ENCODE measurements around the gene HEBP1. TPM values are rescaled to one million over a fixed set of nuclear protein-coding genes. Genes with fewer than 3 reads are reported as not detected.

HEBP1 gene
- 100 to 1,000 TPM in 3 of 4 donors, 10 to 100 TPM in 1; 68.5 to 196 (median 184) TPM for total RNA-seq

GRCh38 chr12:12999959-13000615 lies at the start of gene HEBP1:
HEBP1 (minus strand) TSS chr12:13000265; CDS start chr12:13000114, 151 bp downstream.
- H3K36me3 ChIP-seq: no peaks in the 10 kb centered on the region

GRCh38 chr12:13049816-13050215 lies 49.8 kb upstream of the HEBP1 start:
- H3K27me3 ChIP-seq: no peaks in the 10 kb centered on the region
- H3K9me3 ChIP-seq: no peaks in the 10 kb centered on the region
- H3K4me3 ChIP-seq: no peak overlapping the region
- no peaks in the 10 kb centered on the region for H3K36me3 ChIP-seq
- no peaks in the 10 kb centered on the region for H3K4me1 ChIP-seq
- TF ChIP-seq POLR2A (IDR thresholded peaks at IDR 0.05) (no peak), CTCF (IDR thresholded peaks at IDR 0.05) (no peak)
- H3K27ac ChIP-seq: no peak overlapping the region
- DNase-seq: no peak

More at GRCh38 chr12:12999959-13000615, at the start of gene HEBP1:
- Histone ChIP-seq H3K4me3 (peak within 1 kb of the TSS; percentile 65 to 93 (median 82)), H3K9me3 (no peaks in the 10 kb centered on the region), H3K27me3 (no peaks in the 10 kb centered on the region), H3K27ac (peak within 1 kb of the TSS; percentile 87 to 98 (median 93)), H3K4me1 (peaks cover 0 to 27% (median 3%) of the 10 kb centered on the region in 4 donors)
- peak; percentile 57 to 95 for TF ChIP-seq POLR2A (IDR thresholded peaks at IDR 0.05)
- TF ChIP-seq CTCF (IDR thresholded peaks at IDR 0.05): peak in 2 of 6 experiments; percentile 7 to 29
- DNase-seq: peak; percentile 96 to 99 (median 98)

DNA sequence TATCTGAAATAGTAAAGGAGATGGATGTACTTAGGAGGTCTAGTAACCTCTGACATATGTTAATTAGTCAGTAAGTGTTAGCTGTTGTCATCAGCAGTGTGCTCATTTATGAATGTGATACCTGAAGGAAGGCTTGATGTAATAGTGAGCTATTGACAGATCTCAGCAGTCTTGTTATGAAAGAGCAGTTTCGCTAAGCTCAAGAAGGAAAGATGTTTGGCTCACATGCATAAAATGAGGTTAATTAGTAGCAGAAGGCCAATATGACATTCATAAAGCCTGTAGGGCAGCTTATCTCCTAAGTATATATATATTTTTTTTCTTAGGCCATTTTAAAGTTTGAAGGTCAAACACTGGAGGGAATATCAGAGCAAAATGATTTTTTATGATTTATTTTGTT lies 46.9 kb upstream of the HEBP1 start:
- peak in 1 of 2 donors; percentile 16 for TF ChIP-seq POLR2A (IDR thresholded peaks at IDR 0.05)
- no peak for TF ChIP-seq CTCF (IDR thresholded peaks at IDR 0.05)
- Histone ChIP-seq H3K36me3 (no peaks in the 10 kb centered on the region), H3K27ac (peak overlapping the region in 1 of 4 donors; percentile 74), H3K9me3 (no peaks in the 10 kb centered on the region), H3K27me3 (no peaks in the 10 kb centered on the region), H3K4me3 (no peak overlapping the region), H3K4me1 (no peaks in the 10 kb centered on the region)
- DNase-seq: no peak

GRCh38 chr12:13045816-13046215 lies 45.8 kb upstream of the HEBP1 start:
- Histone ChIP-seq H3K27me3 (no peaks in the 10 kb centered on the region), H3K9me3 (no peaks in the 10 kb centered on the region), H3K4me3 (no peak overlapping the region), H3K27ac (no peak overlapping the region), H3K4me1 (no peaks in the 10 kb centered on the region), H3K36me3 (no peaks in the 10 kb centered on the region)
- TF ChIP-seq CTCF (IDR thresholded peaks at IDR 0.05): no peak
- TF ChIP-seq POLR2A (IDR thresholded peaks at IDR 0.05): no peak
- DNase-seq: no peak

DNA sequence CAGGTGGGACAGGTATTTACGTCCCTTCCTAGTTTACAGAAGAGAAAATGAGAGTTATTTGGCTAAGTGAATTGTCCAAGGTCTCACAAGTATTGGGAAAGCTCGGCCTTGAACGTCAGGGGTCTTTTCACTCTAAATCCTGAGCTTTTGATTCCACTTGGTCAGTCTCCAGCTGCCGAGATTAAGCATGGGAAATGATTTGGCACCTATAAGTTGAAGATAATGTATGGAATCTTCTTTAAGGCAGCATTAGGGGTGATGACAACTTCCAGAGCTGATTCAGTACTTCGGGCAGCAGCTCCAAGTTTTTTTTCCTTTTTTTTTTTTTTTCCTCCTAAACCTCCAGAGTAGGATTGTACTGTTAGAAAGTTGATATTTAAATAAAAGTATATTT lies 44.8 kb upstream of the HEBP1 start:
- Histone ChIP-seq H3K27me3 (no peaks in the 10 kb centered on the region), H3K27ac (peak overlapping the region in 1 of 4 donors; percentile 75), H3K36me3 (no peaks in the 10 kb centered on the region), H3K4me3 (peak overlapping the region; percentile 82 to 98 (median 96)), H3K4me1 (peaks cover 0 to 5% (median 0%) of the 10 kb centered on the region in 4 donors), H3K9me3 (no peaks in the 10 kb centered on the region)
- no peak for DNase-seq
- TF ChIP-seq CTCF (IDR thresholded peaks at IDR 0.05) (no peak), POLR2A (IDR thresholded peaks at IDR 0.05) (no peak)

Data from Peyer's patch (tissue), 4 donors.